Liver (tissue), 3 donors: Measurements from ENCODE around the gene KDM1B.

Source experiments
- CTCF ChIP-seq: fragments of 150-350 bp; IDR thresholded peaks from 2 replicates; pipeline ENCODE4 v1.5.1; 2017; ENCODE audit warnings: improper control_type of control experiment, low read depth, low read length; ENCODE audit not compliant: missing input control
- EGR1 ChIP-seq, 2 donors: IDR thresholded peaks; 2 replicates each; pipeline ENCODE4 v1.6.1; 2016 to 2018; ENCODE audit warnings: antibody characterized with exemption in 2 of 2, low read depth in 2 of 2
- GABPA ChIP-seq, 2 donors: IDR thresholded peaks in 1 of 2; conservative IDR thresholded peaks in 1 of 2; 2 replicates each; pipeline ENCODE4 v1.6.1; 2016; ENCODE audit warnings: antibody characterized with exemption in 2 of 2, mild to moderate bottlenecking in 1 of 2, moderate library complexity in 1 of 2
- HNF4A ChIP-seq, 2 donors: conservative IDR thresholded peaks; 2 replicates each; pipeline ENCODE4 v1.6.1; 2016; ENCODE audit warnings: antibody characterized with exemption in 2 of 2, mild to moderate bottlenecking in 2 of 2
- JUND ChIP-seq, 2 donors: IDR thresholded peaks; 2 replicates each; pipeline ENCODE4 v1.6.1; 2016; ENCODE audit warnings: antibody characterized with exemption in 2 of 2
- MAX ChIP-seq: IDR thresholded peaks from 2 replicates; pipeline ENCODE4 v1.6.1; 2016; ENCODE audit warnings: antibody characterized with exemption
- RAD21 ChIP-seq, 2 donors: IDR thresholded peaks; 2 replicates each; pipeline ENCODE4 v1.6.1; 2016; ENCODE audit warnings: antibody characterized with exemption in 2 of 2, mild to moderate bottlenecking in 2 of 2
- SP1 ChIP-seq: IDR thresholded peaks from 2 replicates; pipeline ENCODE4 v1.6.1; 2018; ENCODE audit warnings: antibody characterized with exemption, mild to moderate bottlenecking
- TAF1 ChIP-seq: conservative IDR thresholded peaks from 2 replicates; pipeline ENCODE4 v1.6.1; 2016; ENCODE audit warnings: antibody characterized with exemption, mild to moderate bottlenecking
- TF ChIP-seq, protein P1 (sequence below): IDR thresholded peaks from 2 replicates; pipeline ENCODE4 v1.6.1; 2016; ENCODE audit warnings: antibody characterized with exemption, mild to moderate bottlenecking
- TF ChIP-seq, protein P2 (sequence below): IDR thresholded peaks from 2 replicates; pipeline ENCODE4 v1.6.1; 2016; ENCODE audit warnings: antibody characterized with exemption
- TF ChIP-seq, protein P3 (sequence below): IDR thresholded peaks from 2 replicates; pipeline ENCODE4 v1.6.1; 2016; ENCODE audit warnings: antibody characterized with exemption
- donor health status: healthy.
- donor health status: healthy.

- TF ChIP-seq CTCF (no peak), MAX (no peak), RAD21 (IDR thresholded peaks at IDR 0.05) (no peak), TAF1 (no peak), JUND (IDR thresholded peaks at IDR 0.05) (no peak), HNF4A (conservative IDR thresholded peaks at IDR 0.05) (no peak), EGR1 (IDR thresholded peaks at IDR 0.05; ENCODE audit: low read depth in 2 of 2) (no peak), SP1 (no peak), GABPA (IDR thresholded peaks at IDR 0.05 in 1 of 2, conservative IDR thresholded peaks at IDR 0.05 in 1 of 2) (no peak)
- TF ChIP-seq, protein P1, sequence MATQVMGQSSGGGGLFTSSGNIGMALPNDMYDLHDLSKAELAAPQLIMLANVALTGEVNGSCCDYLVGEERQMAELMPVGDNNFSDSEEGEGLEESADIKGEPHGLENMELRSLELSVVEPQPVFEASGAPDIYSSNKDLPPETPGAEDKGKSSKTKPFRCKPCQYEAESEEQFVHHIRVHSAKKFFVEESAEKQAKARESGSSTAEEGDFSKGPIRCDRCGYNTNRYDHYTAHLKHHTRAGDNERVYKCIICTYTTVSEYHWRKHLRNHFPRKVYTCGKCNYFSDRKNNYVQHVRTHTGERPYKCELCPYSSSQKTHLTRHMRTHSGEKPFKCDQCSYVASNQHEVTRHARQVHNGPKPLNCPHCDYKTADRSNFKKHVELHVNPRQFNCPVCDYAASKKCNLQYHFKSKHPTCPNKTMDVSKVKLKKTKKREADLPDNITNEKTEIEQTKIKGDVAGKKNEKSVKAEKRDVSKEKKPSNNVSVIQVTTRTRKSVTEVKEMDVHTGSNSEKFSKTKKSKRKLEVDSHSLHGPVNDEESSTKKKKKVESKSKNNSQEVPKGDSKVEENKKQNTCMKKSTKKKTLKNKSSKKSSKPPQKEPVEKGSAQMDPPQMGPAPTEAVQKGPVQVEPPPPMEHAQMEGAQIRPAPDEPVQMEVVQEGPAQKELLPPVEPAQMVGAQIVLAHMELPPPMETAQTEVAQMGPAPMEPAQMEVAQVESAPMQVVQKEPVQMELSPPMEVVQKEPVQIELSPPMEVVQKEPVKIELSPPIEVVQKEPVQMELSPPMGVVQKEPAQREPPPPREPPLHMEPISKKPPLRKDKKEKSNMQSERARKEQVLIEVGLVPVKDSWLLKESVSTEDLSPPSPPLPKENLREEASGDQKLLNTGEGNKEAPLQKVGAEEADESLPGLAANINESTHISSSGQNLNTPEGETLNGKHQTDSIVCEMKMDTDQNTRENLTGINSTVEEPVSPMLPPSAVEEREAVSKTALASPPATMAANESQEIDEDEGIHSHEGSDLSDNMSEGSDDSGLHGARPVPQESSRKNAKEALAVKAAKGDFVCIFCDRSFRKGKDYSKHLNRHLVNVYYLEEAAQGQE, result no peak
- TF ChIP-seq, protein P2, sequence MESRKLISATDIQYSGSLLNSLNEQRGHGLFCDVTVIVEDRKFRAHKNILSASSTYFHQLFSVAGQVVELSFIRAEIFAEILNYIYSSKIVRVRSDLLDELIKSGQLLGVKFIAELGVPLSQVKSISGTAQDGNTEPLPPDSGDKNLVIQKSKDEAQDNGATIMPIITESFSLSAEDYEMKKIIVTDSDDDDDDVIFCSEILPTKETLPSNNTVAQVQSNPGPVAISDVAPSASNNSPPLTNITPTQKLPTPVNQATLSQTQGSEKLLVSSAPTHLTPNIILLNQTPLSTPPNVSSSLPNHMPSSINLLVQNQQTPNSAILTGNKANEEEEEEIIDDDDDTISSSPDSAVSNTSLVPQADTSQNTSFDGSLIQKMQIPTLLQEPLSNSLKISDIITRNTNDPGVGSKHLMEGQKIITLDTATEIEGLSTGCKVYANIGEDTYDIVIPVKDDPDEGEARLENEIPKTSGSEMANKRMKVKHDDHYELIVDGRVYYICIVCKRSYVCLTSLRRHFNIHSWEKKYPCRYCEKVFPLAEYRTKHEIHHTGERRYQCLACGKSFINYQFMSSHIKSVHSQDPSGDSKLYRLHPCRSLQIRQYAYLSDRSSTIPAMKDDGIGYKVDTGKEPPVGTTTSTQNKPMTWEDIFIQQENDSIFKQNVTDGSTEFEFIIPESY, result no peak
- TF ChIP-seq, protein P3, sequence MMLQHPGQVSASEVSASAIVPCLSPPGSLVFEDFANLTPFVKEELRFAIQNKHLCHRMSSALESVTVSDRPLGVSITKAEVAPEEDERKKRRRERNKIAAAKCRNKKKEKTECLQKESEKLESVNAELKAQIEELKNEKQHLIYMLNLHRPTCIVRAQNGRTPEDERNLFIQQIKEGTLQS, result no peak
Observed at GRCh38 chr6:18269717-18270116, 114.5 kb downstream of the KDM1B start.
